Fibroblast of the conjunctiva (primary cell): Measurements from ENCODE around the gene FAM25G.
A peak's percentile ranks its signal among the peaks of the same experiment; 100 is the strongest.
"Not testable (repeated sequence)": the region's sequence is repeated elsewhere in the genome, so short reads cannot be mapped to it uniquely, and the experiment has no call there.

Experiments used
- DNase-seq: peaks from one replicate; pipeline ENCODE4 v3.0.0-alpha.2; 2010; ENCODE audit warnings: low read depth

Gene FAM25G

DNA sequence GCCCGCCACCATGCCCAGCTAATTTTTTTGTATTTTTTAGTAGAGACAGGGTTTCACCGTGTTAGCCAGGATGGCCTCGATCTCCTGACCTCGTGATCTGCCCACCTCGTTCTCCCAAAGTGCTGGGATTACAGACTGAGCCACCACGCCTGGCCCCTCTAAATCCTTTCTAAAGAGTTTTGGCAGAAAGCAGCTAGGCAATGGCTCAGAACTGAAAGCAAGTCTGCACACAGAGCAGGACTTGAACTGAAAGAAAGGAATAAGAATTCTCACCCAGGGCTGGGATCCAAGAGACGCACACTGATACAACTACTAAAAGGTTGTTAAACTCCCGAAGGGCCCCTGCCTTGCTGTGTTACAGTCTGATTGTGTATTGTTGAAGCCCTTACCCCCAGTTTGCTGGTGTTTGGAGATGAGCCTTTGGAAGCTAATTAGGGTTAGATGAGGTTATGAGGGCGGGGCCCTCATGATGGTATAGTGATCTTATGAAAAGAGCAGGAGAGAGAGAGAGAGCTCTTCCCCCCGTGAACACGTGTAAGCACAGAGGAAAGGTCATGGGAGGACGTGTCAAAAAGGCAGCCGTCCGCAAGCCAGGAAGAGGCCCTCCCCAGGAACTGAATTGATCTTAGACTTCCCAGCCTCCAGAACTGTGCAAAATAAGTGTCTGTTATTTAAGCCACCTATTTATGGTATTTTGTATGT, 26.1 kb downstream of the FAM25G start:
- not testable (repeated sequence) for DNase-seq

DNA sequence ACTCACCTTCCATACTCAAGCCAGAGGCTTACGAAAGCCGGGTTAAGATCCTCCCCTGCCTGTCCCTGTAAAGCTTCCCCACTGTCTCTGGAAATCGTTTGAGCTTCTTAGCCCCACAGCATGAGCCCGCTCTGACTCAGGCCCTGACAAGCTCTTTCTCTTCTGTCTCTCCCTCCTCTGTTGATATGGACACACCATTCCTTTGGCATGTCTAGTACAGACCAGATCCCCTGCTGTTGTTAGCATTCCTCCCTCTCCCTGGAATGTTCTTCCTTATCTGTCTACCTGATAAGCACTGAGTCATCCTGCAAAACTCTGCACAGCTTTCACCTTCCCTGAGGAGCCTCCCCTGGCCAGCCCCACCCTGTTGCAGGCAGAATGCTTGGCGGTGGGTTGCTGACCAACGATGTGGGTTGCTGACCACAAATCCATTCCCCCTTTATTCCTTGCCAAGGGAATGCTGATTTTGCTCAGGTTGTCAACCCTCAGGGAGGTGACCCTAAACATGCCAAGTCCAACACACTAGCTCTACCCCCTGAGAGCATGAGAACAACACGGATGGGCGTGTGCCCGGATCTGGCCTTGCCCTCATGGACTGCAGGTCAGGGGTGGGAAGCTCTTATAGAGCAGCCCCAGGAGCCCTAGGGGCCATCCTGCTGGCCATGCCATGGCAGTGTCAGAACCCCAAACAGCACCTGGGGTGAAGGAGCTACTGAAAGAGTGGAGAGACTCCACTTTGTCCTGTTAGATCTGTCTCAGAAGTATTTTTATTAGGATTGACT, 28.7 kb downstream of the FAM25G start:
- DNase-seq = not testable (repeated sequence)

DNA sequence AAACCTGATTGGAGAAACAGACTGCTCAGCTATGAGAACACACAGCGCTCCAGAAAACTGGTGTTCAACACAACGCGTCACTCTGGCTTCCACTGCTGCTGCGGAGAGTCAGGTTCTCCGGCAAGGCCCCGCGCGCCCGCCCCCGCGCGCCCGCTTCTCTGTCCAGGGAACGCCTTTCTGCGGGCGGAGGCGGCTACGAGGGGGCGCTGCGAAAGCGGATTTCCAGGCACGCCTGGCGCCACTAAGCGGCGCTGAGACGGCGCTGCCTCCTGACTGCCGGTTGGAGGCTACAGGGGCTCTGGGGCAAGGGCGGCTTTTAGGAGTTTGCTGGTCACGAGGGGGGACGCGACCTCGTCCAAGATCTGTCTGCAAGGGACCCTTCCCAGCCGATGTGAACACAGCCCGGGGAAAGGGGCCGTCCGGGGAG, 30.2 kb downstream of the FAM25G start:
- DNase-seq = peak; percentile 20

DNA sequence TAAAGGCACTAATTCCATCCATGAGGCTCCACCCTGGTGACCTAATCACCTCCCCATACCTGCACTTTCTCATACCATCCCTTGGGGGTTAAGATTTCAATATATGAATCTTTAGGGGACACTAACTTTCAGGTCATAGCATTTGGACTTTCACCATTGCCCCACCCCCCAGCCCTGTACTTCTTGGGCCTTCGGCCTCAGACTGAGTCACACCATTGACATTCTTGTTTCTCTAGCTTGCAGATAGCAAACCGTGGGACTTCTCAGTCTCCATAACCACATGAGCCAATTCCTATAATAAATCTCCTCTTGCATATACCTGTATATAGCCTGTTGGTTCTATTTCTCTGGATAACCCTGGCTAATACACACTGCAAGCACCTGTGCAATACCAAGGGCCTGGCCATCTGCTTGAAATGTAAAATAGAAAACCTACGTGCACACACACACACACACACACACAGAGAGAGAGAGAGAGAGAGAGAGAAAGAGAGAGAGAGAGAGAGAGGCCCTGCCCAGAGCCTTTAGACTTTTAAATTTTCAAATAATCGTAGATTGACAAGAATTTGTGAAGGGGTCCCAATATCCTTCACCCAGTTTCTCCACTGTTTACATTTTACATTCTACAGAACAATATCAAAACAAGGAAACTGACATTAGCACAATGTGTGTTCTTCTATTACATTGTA, 32.9 kb downstream of the FAM25G start:
- peak; percentile 23 for DNase-seq

DNA sequence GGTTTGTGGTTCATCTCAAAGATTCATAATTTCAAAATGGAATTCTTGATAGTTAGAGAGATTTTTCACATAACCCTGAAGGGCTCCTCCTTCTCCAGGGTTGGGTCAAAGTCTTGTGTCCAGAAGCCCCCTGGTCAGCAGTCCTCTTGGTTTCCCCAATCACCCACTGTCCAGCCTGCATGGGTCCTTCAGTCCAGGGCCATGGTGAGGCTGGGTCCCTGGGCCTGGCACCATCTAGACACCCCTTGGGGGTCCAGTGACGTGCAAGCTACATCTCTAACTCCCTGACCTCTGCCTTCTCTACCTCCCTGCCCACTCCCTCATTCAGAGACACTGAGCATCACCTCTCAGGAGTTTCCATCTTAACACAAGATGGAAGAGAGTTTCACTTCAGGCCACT, 33.7 kb downstream of the FAM25G start:
- no peak for DNase-seq

- no peak for DNase-seq
These were observed 34.0 kb downstream of the FAM25G start for GRCh38 chr10:47457528-47457820.

DNA sequence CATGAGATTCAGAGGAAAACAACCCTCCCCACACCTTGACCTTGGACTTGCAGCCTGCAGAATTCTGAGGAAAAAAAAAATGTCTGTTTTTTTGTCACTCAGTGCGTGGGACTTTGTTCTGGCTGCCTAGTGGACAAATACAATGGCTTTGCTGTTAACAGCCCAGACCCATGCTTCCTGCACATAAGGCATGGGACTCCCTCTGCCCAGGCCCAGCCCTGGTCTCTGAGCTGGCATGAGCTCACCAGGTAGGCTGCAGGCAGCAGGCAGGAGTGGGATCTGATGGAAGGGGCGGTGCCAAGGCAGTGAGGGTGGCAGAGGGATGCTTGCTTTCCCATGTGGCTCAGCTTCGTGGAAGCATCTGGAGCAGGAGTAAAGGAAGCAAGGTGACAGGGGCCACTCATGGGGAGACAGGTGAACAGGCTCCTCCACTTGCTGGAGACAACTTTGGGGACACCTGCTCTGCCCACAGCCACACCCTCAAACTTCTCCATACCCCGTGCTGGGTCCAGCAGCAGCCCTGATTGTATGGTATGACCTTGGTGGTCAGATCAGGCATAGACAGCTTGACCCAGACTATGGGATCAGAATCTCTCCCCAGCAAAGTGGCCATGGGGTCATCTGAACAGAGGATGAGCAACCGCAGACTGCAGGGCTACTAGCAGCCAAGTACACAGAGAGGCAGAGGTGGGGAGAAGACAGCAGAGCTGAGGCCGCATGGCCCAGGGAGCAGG, 34.5 kb downstream of the FAM25G start:
- no peak for DNase-seq

DNA sequence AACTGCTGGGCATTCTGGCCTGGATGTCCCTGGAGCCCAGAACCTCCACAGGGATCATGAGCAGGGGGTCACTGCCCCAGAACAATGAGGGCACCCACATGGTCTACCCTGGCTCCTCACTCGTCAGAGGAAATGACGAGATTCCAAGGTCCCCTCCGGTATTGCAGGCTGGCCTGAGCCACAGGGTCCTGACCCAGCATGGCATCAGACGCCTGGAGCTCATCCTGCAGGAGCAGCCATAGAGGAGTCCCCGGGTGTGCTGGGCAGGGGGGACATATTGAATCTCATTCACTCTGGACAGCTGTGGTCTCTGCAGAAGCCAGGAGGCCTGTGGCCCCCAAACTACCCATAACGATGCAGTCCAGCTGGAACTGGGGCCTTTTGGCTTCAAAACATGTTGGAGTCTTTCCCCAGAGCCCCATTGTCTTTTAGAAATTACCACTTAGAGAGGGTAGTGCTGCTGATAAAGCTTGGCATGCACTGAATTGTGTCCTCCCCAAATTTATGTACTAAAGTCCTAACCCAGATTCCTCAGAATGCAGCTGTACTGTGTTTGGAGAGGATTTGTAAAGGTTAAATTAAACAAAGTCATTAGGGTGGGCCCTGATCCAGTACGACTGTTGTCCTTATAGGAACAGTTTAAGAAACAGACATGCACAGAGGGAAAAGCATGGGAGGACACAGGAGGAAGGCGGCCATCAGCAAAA, 35.3 kb downstream of the FAM25G start:
- no peak for DNase-seq

- not testable (repeated sequence) for DNase-seq
These were observed 36.0 kb downstream of the FAM25G start for GRCh38 chr10:47455350-47456078.

- no peak for DNase-seq
These were observed 36.8 kb downstream of the FAM25G start for GRCh38 chr10:47454780-47455058.

DNA sequence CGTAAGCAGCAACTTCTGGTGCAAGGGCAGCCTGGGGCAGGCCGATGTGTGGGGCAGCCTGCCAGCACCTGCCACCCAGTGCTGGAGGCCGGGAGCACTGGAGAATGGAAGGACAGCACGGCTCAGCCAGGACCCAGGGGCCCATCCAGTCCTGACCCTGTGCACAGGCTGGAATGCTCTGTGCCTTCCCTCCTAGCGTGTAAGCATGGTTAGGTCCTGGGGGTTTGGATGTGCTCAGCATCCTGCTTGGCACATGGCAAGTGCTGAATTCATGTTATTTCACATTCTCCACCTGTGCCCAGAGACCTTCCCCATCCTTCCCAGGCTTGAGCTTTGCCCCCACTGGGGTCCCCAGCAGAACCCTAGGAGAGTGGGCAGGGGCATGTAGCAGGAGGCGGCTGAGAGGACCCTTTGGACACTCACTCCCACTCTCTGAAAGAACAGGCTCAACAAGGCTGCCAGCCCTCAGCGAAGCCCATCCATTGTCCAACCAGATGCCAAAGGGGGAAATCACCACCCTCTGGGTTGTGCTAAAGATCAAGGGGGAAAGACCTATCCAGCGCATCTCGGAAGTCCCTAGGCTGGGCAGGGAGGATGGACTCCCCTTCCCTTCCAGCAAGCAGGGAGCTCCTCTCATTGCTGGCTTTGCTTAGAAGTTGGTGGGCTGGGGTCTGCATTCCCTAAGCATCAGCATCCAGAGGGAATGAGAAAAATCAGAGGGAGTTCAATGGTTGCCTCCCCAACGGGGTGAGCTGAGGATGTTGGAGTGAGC, 37.3 kb downstream of the FAM25G start:
- DNase-seq = no peak

DNA sequence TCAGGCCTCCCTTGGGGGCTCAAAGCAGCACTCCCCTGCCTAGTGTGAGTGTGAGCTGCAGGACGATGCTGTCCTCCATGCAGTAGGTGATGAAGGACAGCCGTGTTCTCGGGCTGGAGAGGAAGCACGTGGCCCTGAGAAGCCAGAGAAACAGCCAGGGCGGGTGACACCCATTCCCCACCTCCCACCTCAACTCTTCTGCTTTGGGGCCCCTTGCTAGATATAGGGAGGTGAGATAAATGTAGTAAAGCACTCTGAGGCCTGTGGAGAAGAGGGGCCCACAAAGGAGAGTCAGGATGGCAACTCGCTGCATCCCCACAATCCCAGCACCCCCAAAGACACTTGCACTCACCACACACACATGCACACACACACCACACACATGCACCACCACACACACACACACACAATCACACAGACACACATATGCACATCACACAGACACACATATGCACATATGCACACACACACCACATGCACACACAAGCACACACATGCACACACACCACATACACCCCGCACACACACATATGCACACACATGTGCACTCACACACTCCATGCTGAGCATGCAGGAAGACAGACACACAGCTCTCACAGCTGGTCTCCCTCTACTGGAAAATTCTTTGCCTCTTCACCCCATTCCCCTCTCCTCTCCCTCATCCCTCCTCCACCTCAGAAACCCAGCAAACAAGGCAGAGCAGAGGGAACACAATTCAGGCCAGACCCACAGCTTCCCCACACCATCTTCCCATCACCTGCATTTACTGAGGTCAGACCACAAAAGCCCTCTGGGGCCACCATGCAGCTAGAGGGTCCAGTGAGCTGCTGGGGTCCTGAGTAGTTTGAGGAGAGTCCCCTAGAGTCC, 38.1 kb downstream of the FAM25G start:
- no peak for DNase-seq

DNA sequence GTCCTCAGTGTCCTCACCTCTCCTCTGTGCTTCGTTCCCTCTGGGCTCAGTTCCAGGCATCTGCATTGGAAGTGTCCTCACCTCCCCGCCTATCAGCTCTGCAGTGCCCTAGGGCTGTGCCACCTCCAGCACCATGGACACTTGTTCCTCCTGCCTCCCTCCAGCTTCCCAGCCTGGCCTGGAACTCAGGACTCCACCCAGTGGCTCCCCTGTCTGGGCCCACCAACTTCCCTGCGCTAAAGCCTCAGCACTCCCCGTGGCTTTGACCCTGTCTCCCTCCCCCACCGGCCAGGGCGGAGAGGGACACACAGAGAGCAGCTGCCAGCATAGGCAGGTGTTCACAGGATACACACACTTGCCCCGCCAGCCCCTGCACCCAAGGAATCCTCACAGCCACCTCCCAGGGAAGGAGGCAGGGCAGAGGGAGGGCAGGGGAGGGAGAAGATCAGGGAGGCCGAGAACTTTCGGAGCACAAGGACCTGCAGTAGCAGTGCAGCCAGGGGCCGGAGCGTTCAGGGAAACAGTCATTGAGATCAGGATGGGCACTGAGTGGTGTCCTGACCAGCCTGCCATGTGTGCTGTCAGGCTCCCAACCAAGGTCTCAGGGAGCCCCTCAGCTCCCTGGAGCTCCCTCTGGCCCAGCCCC, 38.9 kb downstream of the FAM25G start:
- DNase-seq = no peak

DNA sequence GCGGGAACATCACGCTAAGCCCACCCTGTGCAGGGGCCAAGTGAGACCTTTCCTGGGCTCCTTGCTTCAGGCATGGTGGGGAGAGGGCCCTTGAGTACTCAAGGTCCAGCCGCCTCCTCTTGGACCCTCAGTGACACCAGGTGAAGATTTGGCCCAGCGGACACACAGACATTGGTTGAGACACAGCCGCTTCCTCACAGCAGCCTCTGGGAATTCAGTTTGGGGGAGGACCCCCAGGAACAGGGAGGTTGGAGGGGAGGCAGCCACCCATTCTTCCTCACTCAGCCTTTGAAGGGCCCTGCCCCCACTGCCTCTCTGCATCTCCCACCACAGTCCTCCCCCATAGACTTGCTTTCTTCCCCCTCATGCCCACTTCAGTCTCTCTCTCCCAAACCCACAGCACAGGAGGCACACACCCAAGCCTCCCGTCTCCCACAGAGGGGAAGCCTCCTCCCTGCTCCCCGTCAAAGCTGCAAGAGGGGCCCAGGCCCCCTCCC, 39.5 kb downstream of the FAM25G start:
- DNase-seq = no peak

DNA sequence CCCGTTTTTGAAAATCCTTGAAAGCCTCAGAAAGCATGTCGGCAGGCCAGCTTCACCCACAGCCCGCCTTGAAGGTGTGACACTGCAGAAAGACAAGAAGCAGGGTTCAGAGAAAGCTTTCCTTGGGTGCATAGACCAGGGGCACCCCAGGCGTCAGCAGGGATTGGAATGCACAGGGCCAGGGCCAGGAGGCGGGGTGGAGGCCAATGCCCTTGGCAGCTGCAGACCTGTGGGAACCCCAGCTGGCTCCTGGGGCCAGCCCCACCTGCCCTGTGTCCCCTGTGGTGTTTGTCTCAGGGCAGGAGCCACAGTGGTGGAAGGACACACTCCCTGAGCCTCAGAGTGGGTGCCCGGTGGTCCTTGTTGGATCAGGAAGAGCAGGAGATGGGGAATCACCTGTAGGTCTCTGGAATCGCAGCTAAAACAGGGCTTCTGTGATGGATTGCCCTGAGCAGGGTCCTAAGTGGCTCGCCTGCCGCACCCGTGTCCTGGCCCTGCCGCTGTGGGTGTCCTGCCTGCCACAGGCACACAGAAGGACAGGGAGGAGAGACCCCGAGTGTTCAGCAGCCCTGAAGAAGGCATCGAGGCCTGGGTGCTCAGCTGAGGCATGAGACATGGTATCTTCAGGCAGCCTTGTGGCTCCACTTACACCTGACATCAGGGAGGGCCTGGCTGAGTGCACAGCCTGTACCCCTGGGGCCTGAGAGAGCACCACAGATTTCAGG, 40.1 kb downstream of the FAM25G start:
- DNase-seq = no peak

DNA sequence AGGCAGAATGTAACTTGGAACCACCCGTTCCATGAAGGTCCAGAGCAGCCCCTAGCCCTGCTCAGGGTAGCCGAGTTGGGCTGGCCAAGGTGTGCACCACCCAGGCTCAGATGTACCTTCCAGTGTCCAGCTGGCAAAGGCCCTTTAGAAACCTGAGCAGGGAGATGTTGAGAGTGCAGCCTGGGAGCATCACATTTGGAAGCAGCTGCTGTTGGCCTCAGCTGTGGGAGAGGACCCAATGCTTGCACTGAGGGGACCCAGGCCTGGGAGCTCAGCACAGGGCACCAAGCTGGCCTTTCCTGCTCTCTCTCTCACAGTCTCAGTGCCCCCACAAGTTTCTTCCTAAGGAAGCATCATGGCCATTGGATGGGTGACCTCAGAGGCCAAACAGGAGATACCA, 41.1 kb downstream of the FAM25G start:
- no peak for DNase-seq

DNA sequence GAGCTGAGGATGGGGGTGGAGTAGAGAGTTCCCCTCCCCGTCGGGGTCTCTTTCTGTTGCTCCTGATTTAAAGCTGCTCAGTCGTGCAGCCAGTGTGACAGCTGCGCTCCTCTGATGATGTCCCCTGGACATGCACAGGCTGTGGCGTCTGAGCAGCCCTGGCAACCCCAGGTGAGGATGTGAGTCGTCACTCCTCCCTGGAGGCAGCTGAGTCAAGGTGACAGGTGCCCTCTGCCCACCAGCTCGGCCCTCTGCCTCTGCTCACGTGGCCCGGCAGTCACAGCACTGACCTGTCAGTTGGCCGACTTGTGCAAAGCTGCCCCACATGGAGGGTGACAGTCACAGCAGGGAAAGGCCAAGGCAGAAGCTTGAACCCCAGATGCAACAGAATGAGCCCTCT, 41.5 kb downstream of the FAM25G start:
- DNase-seq = no peak
